ENCODE data around the gene CGNL1. TPM values are rescaled to one million over a fixed set of nuclear protein-coding genes. Genes with fewer than 3 reads are reported as not detected.

CGNL1 gene
- total RNA-seq, 6 experiments from 2014 or later: 23.6 to 54.5 (median 42.9) TPM

- intact Hi-C loops (cut with DNase I): no loop called here
- H3K36me3 ChIP-seq: no peaks in the 10 kb centered on the region
- 68% methylated on average over 3 of the region's 9 CpGs for WGBS (ENCODE audit: insufficient coverage, low coverage, low lambda C conversion rate, missing lambda C conversion rate)
- no peak overlapping the region for H3K4me3 ChIP-seq
- no peaks in the 10 kb centered on the region for H3K27me3 ChIP-seq
- TF ChIP-seq CTCF (IDR thresholded peaks at IDR 0.05) (no peak), POLR2A (IDR thresholded peaks at IDR 0.05) (no peak)
- no peaks in the 10 kb centered on the region for H3K9me3 ChIP-seq
- no peak overlapping the region for H3K27ac ChIP-seq
- DNase-seq (no peak), ATAC-seq (no peak)
- H3K4me1 ChIP-seq: peaks cover 0 to 7% (median 0%) of the 10 kb centered on the region in 4 donors
Observed at GRCh38 chr15:57364282-57365007, 11.9 kb upstream of the CGNL1 start.

DNA sequence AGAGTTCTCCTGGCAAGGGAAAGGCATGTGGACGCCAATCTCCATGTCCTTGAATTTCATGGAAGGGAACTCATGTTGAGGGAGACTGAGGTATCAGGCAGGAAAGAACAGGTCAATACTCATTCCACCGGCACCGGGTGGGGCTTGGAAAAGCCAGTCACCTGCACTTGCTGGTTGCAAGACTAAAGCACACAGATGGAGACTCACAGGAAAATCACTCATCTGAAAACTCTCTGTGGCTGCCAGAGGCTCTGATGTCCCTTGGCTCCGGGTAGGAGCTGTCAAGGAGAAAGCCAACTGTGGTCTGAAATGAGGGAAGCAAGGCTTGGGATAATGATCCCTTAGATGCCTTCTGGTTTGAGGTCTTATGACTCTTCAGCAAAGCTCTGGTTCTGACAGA, 8.7 kb upstream of the CGNL1 start:
- Histone ChIP-seq H3K4me1 (no peaks in the 10 kb centered on the region), H3K4me3 (no peak overlapping the region), H3K9me3 (no peaks in the 10 kb centered on the region), H3K27me3 (no peaks in the 10 kb centered on the region), H3K36me3 (no peaks in the 10 kb centered on the region), H3K27ac (no peak overlapping the region)
- ATAC-seq (no peak), DNase-seq (no peak)
- 50% methylated on average over 3 of the region's 4 CpGs for WGBS (ENCODE audit: insufficient coverage, low coverage, low lambda C conversion rate, missing lambda C conversion rate)
- intact Hi-C loops (cut with DNase I): no loop called here
- no peak for TF ChIP-seq CTCF (IDR thresholded peaks at IDR 0.05)
- no peak for TF ChIP-seq POLR2A (IDR thresholded peaks at IDR 0.05)

GRCh38 chr15:57370929-57371328, 5.4 kb upstream of the CGNL1 start:
- Histone ChIP-seq H3K9me3 (no peaks in the 10 kb centered on the region), H3K27ac (no peak overlapping the region), H3K27me3 (no peaks in the 10 kb centered on the region), H3K4me3 (no peak overlapping the region), H3K36me3 (no peaks in the 10 kb centered on the region), H3K4me1 (no peaks in the 10 kb centered on the region)
- intact Hi-C loops (cut with DNase I): no loop called here
- no peak for DNase-seq
- no peak for TF ChIP-seq POLR2A (IDR thresholded peaks at IDR 0.05)
- TF ChIP-seq CTCF (IDR thresholded peaks at IDR 0.05): no peak
- ATAC-seq: no peak
- 100% methylated on average over 1 of the region's 1 CpG for WGBS (ENCODE audit: insufficient coverage, low coverage, low lambda C conversion rate, missing lambda C conversion rate)

DNA sequence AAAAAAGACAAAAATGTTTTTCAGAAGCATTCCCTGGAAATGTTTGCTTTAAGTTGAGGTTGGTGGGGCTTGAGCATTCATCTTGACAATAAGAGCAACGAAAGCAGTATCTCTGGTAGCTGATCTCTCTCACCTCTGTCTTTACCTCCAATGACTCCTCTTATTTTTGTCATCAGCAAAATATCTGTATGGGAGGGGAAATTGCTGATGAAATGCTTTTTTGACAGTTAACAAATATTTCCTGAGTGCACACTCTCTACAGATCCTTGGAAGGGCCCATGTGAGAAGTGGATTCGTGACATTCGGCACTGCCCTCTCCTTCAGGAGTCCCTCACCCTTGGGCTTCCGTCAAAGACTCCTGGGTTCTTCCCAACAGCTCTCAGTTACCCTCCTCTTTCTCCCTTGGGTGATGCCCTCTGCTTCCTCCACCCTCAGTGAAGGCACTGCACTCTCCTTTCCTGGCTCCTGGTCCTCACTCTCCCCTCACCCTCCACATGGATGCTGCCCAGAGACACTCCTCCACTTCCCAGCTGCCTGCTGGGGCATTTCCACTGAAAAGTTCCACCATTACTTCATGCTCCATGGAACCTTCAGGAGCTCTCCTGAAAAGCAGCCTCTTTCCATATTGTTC, 2.9 kb upstream of the CGNL1 start:
- Histone ChIP-seq H3K27me3 (no peaks in the 10 kb centered on the region), H3K4me3 (no peak overlapping the region), H3K4me1 (peaks cover 0 to 1% (median 0%) of the 10 kb centered on the region in 4 donors), H3K9me3 (no peaks in the 10 kb centered on the region), H3K36me3 (no peaks in the 10 kb centered on the region), H3K27ac (no peak overlapping the region)
- intact Hi-C loops (cut with DNase I): no loop called here
- 75% methylated on average over 4 of the region's 4 CpGs for WGBS (ENCODE audit: insufficient coverage, low coverage, low lambda C conversion rate, missing lambda C conversion rate)
- no peak for ATAC-seq
- no peak for DNase-seq
- TF ChIP-seq POLR2A (IDR thresholded peaks at IDR 0.05): no peak
- TF ChIP-seq CTCF (IDR thresholded peaks at IDR 0.05): no peak
